SK-N-SH treated with all-trans-retinoic acid at 6 μM for 48 hours (cell line): ENCODE results near the gene OR8A1.
"Not testable (repeated sequence)": the region's sequence is repeated elsewhere in the genome, so short reads cannot be mapped to it uniquely, and the experiment has no call there.

Source experiments
- ATAC-seq: fragments of 200-7000 bp; cut with Tn5 transposase; 3 replicates; pipeline ENCODE4 v1.9.1; 2020; ENCODE audit warnings: mild to moderate bottlenecking, moderate library complexity
- ARNTL ChIP-seq: fragments of 450-650 bp; formaldehyde crosslinking; IDR thresholded peaks from 2 replicates; pipeline ENCODE4 v1.5.0; 2020; ENCODE audit warnings: low read depth, mild to moderate bottlenecking, moderate library complexity, borderline replicate concordance
- BACH2 ChIP-seq: fragments of 250-450 bp; sonication (Bioruptor Pico); IDR thresholded peaks from 2 replicates; pipeline ENCODE4 v1.9.0; 2021; ENCODE audit warnings: mild to moderate bottlenecking, borderline replicate concordance
- CSDC2 ChIP-seq: fragments of 250-450 bp; sonication (Bioruptor Pico); IDR thresholded peaks from 2 replicates; pipeline ENCODE4 v1.5.0; 2020; ENCODE audit warnings: mild to moderate bottlenecking, moderate library complexity
- CSRNP3 ChIP-seq: fragments of 250-450 bp; sonication (Bioruptor Pico); IDR thresholded peaks from 2 replicates; pipeline ENCODE4 v1.5.1; 2021; ENCODE audit warnings: mild to moderate bottlenecking, moderate library complexity
- ESRRG ChIP-seq: fragments of 250-450 bp; sonication (Bioruptor Pico); IDR thresholded peaks from 2 replicates; pipeline ENCODE4 v1.6.1; 2021; ENCODE audit warnings: mild to moderate bottlenecking
- GLIS3 ChIP-seq: fragments of 250-450 bp; sonication (Bioruptor Pico); IDR thresholded peaks from 2 replicates; pipeline ENCODE4 v1.5.0; 2020; ENCODE audit warnings: mild to moderate bottlenecking, moderate library complexity
- ISL1 ChIP-seq: fragments of 250-450 bp; sonication (Bioruptor Pico); IDR thresholded peaks from 2 replicates; pipeline ENCODE4 v2.1.2; 2022; ENCODE audit warnings: mild to moderate bottlenecking, moderate library complexity
- OSR1 ChIP-seq: fragments of 250-450 bp; sonication (Bioruptor Pico); IDR thresholded peaks from 2 replicates; pipeline ENCODE4 v1.8.0; 2022; ENCODE audit warnings: moderate library complexity, mild to moderate bottlenecking, inconsistent platforms
- PATZ1 ChIP-seq: fragments of 250-450 bp; sonication (Bioruptor Pico); IDR thresholded peaks from 2 replicates; pipeline ENCODE4 v1.8.0; 2020; ENCODE audit warnings: mild to moderate bottlenecking, moderate library complexity, borderline replicate concordance
- RARB ChIP-seq: fragments of 250-450 bp; sonication (Bioruptor Pico); IDR thresholded peaks from 2 replicates; pipeline ENCODE4 v1.8.0; 2021; ENCODE audit warnings: mild to moderate bottlenecking, moderate library complexity
- SNAI2 ChIP-seq: fragments of 250-450 bp; sonication (Bioruptor Pico); IDR thresholded peaks from 2 replicates; pipeline ENCODE4 v1.5.0; 2020; ENCODE audit warnings: mild to moderate bottlenecking, moderate library complexity
- TCF4 ChIP-seq: fragments of 250-450 bp; sonication (Bioruptor Pico); IDR thresholded peaks from 2 replicates; pipeline ENCODE4 v1.8.0; 2021; ENCODE audit warnings: mild to moderate bottlenecking, moderate library complexity, borderline replicate concordance
- TOX ChIP-seq: fragments of 250-450 bp; sonication (Bioruptor Pico); IDR thresholded peaks from 2 replicates; pipeline ENCODE4 v1.8.0; 2021; ENCODE audit warnings: mild to moderate bottlenecking, moderate library complexity, borderline replicate concordance
- ZC3H10 ChIP-seq: fragments of 250-450 bp; sonication (Bioruptor Pico); IDR thresholded peaks from 2 replicates; pipeline ENCODE4 v1.5.1; 2021; ENCODE audit warnings: mild to moderate bottlenecking, moderate library complexity
- ZFP3 ChIP-seq: fragments of 250-450 bp; sonication (Bioruptor Pico); IDR thresholded peaks from 2 replicates; pipeline ENCODE4 v1.5.0; 2020; ENCODE audit warnings: mild to moderate bottlenecking, moderate library complexity
- ZNF565 ChIP-seq: fragments of 450-650 bp; formaldehyde crosslinking; conservative IDR thresholded peaks from 2 replicates; pipeline ENCODE4 v1.5.0; 2020; ENCODE audit warnings: low read depth, mild to moderate bottlenecking, moderate library complexity
- ZNF70 ChIP-seq: fragments of 450-650 bp; formaldehyde crosslinking; IDR thresholded peaks from 2 replicates; pipeline ENCODE4 v1.5.0; 2020; ENCODE audit warnings: mild to moderate bottlenecking, moderate library complexity
- TF ChIP-seq, protein P1 (sequence below): fragments of 250-450 bp; sonication (Bioruptor Pico); IDR thresholded peaks from 2 replicates; pipeline ENCODE4 v1.5.0; 2020; ENCODE audit warnings: mild to moderate bottlenecking, moderate library complexity
- TF ChIP-seq, protein P2 (sequence below): fragments of 250-450 bp; sonication (Bioruptor Pico); IDR thresholded peaks from 2 replicates; pipeline ENCODE4 v1.5.1; 2020; ENCODE audit warnings: low read depth, mild to moderate bottlenecking, moderate library complexity
- TF ChIP-seq, protein P3 (sequence below): fragments of 250-450 bp; sonication (Bioruptor Pico); IDR thresholded peaks from 2 replicates; pipeline ENCODE4 v1.8.0; 2021; ENCODE audit warnings: low read depth, mild to moderate bottlenecking, moderate library complexity, borderline replicate concordance

The OR8A1 gene

GRCh38 chr11:124602723-124603122 lies 32.9 kb downstream of the OR8A1 start:
- ATAC-seq, result not testable (repeated sequence)

GRCh38 chr11:124605719-124606118 lies 35.9 kb downstream of the OR8A1 start:
- no peak for ATAC-seq
- TF ChIP-seq ZC3H10 (no peak), BACH2 (CRISPR knock-in tag) (no peak), ZNF565 (CRISPR knock-in tag) (no peak)

DNA sequence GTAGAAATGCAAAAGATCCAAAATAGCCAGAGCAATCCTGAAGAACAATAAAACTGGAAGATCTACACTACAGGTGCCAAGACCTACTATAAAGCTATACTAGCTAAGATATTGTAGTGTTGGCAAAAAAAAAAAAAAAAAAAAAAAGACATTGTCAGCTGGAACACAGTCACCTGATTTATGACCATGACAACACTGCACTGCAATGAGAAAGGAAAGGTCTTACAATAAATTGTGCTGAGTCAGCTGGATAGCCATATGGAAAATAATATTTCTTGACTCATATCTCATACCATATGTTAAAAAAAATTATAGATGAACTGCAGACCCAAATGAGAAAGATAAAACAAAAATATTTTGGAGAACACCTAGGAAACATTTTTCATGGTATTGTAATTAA lies 38.4 kb downstream of the OR8A1 start:
- ATAC-seq, result no peak
- TF ChIP-seq ESRRG (CRISPR knock-in tag) (no peak), TCF4 (CRISPR knock-in tag) (no peak), RARB (CRISPR knock-in tag) (no peak), ZNF70 (CRISPR knock-in tag) (no peak), PATZ1 (CRISPR knock-in tag) (no peak)
- TF ChIP-seq, protein P1, sequence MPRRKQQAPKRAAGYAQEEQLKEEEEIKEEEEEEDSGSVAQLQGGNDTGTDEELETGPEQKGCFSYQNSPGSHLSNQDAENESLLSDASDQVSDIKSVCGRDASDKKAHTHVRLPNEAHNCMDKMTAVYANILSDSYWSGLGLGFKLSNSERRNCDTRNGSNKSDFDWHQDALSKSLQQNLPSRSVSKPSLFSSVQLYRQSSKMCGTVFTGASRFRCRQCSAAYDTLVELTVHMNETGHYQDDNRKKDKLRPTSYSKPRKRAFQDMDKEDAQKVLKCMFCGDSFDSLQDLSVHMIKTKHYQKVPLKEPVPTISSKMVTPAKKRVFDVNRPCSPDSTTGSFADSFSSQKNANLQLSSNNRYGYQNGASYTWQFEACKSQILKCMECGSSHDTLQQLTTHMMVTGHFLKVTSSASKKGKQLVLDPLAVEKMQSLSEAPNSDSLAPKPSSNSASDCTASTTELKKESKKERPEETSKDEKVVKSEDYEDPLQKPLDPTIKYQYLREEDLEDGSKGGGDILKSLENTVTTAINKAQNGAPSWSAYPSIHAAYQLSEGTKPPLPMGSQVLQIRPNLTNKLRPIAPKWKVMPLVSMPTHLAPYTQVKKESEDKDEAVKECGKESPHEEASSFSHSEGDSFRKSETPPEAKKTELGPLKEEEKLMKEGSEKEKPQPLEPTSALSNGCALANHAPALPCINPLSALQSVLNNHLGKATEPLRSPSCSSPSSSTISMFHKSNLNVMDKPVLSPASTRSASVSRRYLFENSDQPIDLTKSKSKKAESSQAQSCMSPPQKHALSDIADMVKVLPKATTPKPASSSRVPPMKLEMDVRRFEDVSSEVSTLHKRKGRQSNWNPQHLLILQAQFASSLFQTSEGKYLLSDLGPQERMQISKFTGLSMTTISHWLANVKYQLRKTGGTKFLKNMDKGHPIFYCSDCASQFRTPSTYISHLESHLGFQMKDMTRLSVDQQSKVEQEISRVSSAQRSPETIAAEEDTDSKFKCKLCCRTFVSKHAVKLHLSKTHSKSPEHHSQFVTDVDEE (CRISPR knock-in tag), result no peak

DNA sequence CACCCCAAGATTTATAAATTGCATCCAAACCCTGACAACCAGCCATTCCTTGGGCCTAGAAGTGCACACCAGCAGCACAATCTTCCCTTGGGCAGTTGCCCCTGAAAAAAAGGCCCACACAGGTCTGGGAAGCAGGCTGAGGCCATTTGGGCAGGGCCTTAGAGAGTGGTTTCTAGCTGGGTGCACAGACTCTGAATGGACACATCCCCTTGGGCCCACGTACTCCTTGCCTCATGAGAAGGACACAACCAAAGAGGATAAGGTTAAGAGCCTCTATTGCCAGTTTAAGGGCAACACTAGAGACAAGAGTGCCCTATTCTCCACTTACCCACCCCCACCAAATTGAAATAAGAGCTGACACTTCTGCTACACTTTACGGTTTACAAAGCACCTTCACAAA lies 40.5 kb downstream of the OR8A1 start:
- TF ChIP-seq TOX (CRISPR knock-in tag) (no peak), ARNTL (no peak), ZFP3 (CRISPR knock-in tag) (no peak), ZNF70 (CRISPR knock-in tag) (no peak), CSDC2 (no peak), PATZ1 (CRISPR knock-in tag) (no peak), OSR1 (CRISPR knock-in tag) (no peak), SNAI2 (CRISPR knock-in tag) (no peak), ISL1 (CRISPR knock-in tag) (no peak), ZC3H10 (no peak), GLIS3 (CRISPR knock-in tag) (no peak), RARB (CRISPR knock-in tag) (no peak), CSRNP3 (no peak), ESRRG (CRISPR knock-in tag) (no peak)
- TF ChIP-seq, protein P2, sequence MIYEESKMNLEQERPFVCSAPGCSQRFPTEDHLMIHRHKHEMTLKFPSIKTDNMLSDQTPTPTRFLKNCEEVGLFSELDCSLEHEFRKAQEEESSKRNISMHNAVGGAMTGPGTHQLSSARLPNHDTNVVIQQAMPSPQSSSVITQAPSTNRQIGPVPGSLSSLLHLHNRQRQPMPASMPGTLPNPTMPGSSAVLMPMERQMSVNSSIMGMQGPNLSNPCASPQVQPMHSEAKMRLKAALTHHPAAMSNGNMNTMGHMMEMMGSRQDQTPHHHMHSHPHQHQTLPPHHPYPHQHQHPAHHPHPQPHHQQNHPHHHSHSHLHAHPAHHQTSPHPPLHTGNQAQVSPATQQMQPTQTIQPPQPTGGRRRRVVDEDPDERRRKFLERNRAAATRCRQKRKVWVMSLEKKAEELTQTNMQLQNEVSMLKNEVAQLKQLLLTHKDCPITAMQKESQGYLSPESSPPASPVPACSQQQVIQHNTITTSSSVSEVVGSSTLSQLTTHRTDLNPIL, result no peak
- TF ChIP-seq, protein P3, sequence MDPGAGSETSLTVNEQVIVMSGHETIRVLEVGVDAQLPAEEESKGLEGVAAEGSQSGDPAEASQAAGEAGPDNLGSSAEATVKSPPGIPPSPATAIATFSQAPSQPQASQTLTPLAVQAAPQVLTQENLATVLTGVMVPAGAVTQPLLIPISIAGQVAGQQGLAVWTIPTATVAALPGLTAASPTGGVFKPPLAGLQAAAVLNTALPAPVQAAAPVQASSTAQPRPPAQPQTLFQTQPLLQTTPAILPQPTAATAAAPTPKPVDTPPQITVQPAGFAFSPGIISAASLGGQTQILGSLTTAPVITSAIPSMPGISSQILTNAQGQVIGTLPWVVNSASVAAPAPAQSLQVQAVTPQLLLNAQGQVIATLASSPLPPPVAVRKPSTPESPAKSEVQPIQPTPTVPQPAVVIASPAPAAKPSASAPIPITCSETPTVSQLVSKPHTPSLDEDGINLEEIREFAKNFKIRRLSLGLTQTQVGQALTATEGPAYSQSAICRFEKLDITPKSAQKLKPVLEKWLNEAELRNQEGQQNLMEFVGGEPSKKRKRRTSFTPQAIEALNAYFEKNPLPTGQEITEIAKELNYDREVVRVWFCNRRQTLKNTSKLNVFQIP (CRISPR knock-in tag), result no peak
- no peak for ATAC-seq
